ENCODE measurements around the gene ELFN1. TPM values are rescaled to one million over a fixed set of nuclear protein-coding genes. Genes with fewer than 3 reads are reported as not detected.

ELFN1 gene
- total and polyA plus RNA-seq, 10 of the 15 experiments (the other 5 are each of a cell fraction or from before 2014, with no cell fraction given): 0.04 TPM; not detected in 9

DNA sequence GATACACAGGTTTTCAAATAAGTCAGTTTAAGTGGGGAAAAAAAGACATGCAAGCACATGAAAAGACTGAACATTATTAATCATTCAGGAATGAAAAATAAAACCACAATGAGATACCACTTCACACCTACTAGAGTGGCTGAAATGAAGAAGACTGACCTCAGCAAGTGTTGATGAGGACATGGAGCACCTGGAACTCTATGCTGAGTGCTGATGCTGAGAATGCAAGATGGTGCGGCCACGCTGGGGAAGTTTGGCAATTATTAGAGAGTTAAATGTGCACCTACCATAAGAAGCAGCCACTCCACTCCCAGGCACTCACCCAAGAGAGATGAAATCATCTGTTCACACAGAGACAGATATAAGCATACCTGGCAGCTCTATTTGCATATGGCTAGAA, 32.9 kb upstream of the ELFN1 start (continued):
- TF ChIP-seq SIN3A (IDR thresholded peaks at IDR 0.05; ENCODE audit: low read depth, low read length) (no peak), WRNIP1 (IDR thresholded peaks at IDR 0.05; ENCODE audit: borderline replicate concordance, low read depth, low read length) (no peak)
- TF ChIP-seq, protein P1, sequence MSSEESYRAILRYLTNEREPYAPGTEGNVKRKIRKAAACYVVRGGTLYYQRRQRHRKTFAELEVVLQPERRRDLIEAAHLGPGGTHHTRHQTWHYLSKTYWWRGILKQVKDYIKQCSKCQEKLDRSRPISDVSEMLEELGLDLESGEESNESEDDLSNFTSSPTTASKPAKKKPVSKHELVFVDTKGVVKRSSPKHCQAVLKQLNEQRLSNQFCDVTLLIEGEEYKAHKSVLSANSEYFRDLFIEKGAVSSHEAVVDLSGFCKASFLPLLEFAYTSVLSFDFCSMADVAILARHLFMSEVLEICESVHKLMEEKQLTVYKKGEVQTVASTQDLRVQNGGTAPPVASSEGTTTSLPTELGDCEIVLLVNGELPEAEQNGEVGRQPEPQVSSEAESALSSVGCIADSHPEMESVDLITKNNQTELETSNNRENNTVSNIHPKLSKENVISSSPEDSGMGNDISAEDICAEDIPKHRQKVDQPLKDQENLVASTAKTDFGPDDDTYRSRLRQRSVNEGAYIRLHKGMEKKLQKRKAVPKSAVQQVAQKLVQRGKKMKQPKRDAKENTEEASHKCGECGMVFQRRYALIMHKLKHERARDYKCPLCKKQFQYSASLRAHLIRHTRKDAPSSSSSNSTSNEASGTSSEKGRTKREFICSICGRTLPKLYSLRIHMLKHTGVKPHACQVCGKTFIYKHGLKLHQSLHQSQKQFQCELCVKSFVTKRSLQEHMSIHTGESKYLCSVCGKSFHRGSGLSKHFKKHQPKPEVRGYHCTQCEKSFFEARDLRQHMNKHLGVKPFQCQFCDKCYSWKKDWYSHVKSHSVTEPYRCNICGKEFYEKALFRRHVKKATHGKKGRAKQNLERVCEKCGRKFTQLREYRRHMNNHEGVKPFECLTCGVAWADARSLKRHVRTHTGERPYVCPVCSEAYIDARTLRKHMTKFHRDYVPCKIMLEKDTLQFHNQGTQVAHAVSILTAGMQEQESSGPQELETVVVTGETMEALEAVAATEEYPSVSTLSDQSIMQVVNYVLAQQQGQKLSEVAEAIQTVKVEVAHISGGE (CRISPR knock-in tag; IDR thresholded peaks at IDR 0.05): no peak

DNA sequence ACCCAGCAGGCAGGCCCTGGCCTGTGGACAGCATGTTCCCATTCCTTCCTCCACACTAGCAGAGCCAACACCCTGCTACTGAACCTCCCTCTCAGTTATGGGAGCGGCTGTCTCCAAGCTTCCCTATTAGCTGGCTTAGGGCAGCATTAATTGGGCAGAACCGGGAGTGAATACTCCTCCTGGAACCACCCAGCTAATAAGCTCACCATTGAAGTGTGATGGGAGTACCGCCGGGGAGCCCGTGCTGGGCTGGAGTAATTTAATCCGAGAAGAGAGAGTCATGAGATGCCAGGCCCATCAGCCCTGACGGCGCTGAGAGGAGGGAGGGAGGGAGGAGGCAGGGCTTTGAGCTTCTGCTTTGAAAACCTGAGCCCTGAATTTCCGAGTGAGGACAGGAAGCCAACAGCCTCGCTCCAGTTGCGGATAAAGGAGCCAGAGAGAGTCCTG, 31.8 kb upstream of the ELFN1 start:
- WGBS (ENCODE audit: insufficient coverage, insufficient replicate concordance, low lambda C conversion rate, missing lambda C conversion rate): 53% methylated on average over 11 of the region's 11 CpGs
- CTCF ChIA-PET: no interaction called here
- FAIRE-seq: no peak
- TF ChIP-seq POLR2A (IDR thresholded peaks at IDR 0.05; ENCODE audit: low read depth, low read length): no peak
- TF ChIP-seq BMI1 (IDR thresholded peaks at IDR 0.05; ENCODE audit: borderline replicate concordance): no peak
- TF ChIP-seq SRF (IDR thresholded peaks at IDR 0.05; ENCODE audit: low read depth in 2 of 2, low read length in 2 of 2): no peak
- no peak for TF ChIP-seq IKZF1 (conservative IDR thresholded peaks at IDR 0.05)
- no peak for TF ChIP-seq NFXL1 (IDR thresholded peaks at IDR 0.05; ENCODE audit: borderline replicate concordance)
- TF ChIP-seq NFIC (IDR thresholded peaks at IDR 0.05; ENCODE audit: low read depth, low read length): no peak
- TF ChIP-seq ZBED1 (IDR thresholded peaks at IDR 0.05; ENCODE audit: borderline replicate concordance): no peak
- no peak for TF ChIP-seq SREBF2 (IDR thresholded peaks at IDR 0.05; ENCODE audit: low read length)
- TF ChIP-seq, protein P2, sequence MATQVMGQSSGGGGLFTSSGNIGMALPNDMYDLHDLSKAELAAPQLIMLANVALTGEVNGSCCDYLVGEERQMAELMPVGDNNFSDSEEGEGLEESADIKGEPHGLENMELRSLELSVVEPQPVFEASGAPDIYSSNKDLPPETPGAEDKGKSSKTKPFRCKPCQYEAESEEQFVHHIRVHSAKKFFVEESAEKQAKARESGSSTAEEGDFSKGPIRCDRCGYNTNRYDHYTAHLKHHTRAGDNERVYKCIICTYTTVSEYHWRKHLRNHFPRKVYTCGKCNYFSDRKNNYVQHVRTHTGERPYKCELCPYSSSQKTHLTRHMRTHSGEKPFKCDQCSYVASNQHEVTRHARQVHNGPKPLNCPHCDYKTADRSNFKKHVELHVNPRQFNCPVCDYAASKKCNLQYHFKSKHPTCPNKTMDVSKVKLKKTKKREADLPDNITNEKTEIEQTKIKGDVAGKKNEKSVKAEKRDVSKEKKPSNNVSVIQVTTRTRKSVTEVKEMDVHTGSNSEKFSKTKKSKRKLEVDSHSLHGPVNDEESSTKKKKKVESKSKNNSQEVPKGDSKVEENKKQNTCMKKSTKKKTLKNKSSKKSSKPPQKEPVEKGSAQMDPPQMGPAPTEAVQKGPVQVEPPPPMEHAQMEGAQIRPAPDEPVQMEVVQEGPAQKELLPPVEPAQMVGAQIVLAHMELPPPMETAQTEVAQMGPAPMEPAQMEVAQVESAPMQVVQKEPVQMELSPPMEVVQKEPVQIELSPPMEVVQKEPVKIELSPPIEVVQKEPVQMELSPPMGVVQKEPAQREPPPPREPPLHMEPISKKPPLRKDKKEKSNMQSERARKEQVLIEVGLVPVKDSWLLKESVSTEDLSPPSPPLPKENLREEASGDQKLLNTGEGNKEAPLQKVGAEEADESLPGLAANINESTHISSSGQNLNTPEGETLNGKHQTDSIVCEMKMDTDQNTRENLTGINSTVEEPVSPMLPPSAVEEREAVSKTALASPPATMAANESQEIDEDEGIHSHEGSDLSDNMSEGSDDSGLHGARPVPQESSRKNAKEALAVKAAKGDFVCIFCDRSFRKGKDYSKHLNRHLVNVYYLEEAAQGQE (IDR thresholded peaks at IDR 0.05; ENCODE audit: low read depth, low read length): no peak
- TF ChIP-seq MEF2B (IDR thresholded peaks at IDR 0.05; ENCODE audit: partially characterized antibody, poor library complexity, severe bottlenecking): no peak
- TF ChIP-seq EZH2 (IDR thresholded peaks at IDR 0.05; ENCODE audit: borderline replicate concordance, control insufficient read depth, low read depth, low read length): no peak
- TF ChIP-seq ESRRA (IDR thresholded peaks at IDR 0.05; ENCODE audit: low read length): no peak
- TF ChIP-seq, protein P3, sequence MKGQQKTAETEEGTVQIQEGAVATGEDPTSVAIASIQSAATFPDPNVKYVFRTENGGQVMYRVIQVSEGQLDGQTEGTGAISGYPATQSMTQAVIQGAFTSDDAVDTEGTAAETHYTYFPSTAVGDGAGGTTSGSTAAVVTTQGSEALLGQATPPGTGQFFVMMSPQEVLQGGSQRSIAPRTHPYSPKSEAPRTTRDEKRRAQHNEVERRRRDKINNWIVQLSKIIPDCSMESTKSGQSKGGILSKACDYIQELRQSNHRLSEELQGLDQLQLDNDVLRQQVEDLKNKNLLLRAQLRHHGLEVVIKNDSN (IDR thresholded peaks at IDR 0.05; ENCODE audit: borderline replicate concordance, extremely low read length, insufficient read depth, low read depth, low read length): no peak
- TF ChIP-seq SPI1 (IDR thresholded peaks at IDR 0.05; ENCODE audit: borderline replicate concordance, insufficient read depth, low read depth, low read length): no peak

More for the DNA sequence above, 31.8 kb upstream of the ELFN1 start:
- Histone ChIP-seq H3K9me3 (replicated peaks; ENCODE audit: control insufficient read depth, insufficient read depth, low read length) (no peaks in the 10 kb centered on the region; the same call in 2 of the 3 replicates), H3K4me2 (ENCODE audit: control insufficient read depth, insufficient read depth) (no peak overlapping the region), H2AFZ (ENCODE audit: control insufficient read depth, low read depth, low read length) (no peak overlapping the region), H3K36me3 (ENCODE audit: control insufficient read depth in 2 of 2, insufficient read depth in 2 of 2, low read length in 1 of 2) (no peaks in the 10 kb centered on the region), H4K20me1 (ENCODE audit: control insufficient read depth, insufficient read depth) (no peaks in the 10 kb centered on the region), H3K4me3 (no peak overlapping the region), H3K79me2 (ENCODE audit: control insufficient read depth, insufficient read depth, low read length) (no peaks in the 10 kb centered on the region), H3K27me3 (replicated peaks in 1 of 2; ENCODE audit: control insufficient read depth in 2 of 2, insufficient read depth in 2 of 2, low read length in 1 of 2) (no peaks in the 10 kb centered on the region), H3K4me1 (ENCODE audit: control insufficient read depth, insufficient read depth, low read length) (no peaks in the 10 kb centered on the region), H3K9ac (ENCODE audit: control insufficient read depth, insufficient read depth, low read length) (no peak overlapping the region), H3K27ac (ENCODE audit: control insufficient read depth, insufficient read depth) (no peak overlapping the region)
- DNase-seq (ENCODE audit: low read depth, low spot score) (no peak), ATAC-seq (no peak)
- in situ Hi-C loops (cut with MboI): no loop called here
- ChIA-PET RAD21 (ENCODE audit: unreplicated experiment) (no interaction called here), POLR2A (no interaction called here), SMC1A (ENCODE audit: uncharacterized antibody, unreplicated experiment) (no interaction called here)
- intact Hi-C loops (cut with micrococcal nuclease; ENCODE audit: unreplicated experiment): no loop called here
- BruUV-seq (replicated peaks): no TSS peak

Measured in GM12878 (cell line).